Pancreas (tissue), 10 donors: ENCODE data around the gene SPATA24. TPM values are rescaled to one million over a fixed set of nuclear protein-coding genes. Genes with fewer than 3 reads are reported as not detected.
A peak's percentile ranks its signal among the peaks of the same experiment; 100 is the strongest.

Experiments used
- ATAC-seq, 4 donors: fragments of 200-7000 bp; cut with Tn5 transposase; one replicate each; pipeline versions ENCODE4 v1.8.0 to v1.9.1; 2020; ENCODE audit warnings: mild to moderate bottlenecking in 4 of 4, moderate library complexity in 4 of 4
- DNase-seq, 6 donors: peaks; one replicate each; pipeline ENCODE4 v3.0.0-alpha.2; 2020
- FAIRE-seq: peaks from 2 replicates; lab custom pipeline; 2012; peaks lifted over from hg19 to GRCh38; lab: Jason Lieb, UNC
- H3K27ac ChIP-seq, 4 donors: fragments of 200-600 bp; sonication (generic); 1 replicate in 3 of 4; 2 replicates in 1 of 4; pipeline versions ENCODE4 v1.5.0 to v1.8.0; 2020
- H3K27me3 ChIP-seq, 4 donors: fragments of 200-600 bp; one replicate each; pipeline ENCODE4 v1.8.0; 2021
- H3K36me3 ChIP-seq, 3 donors: fragments of 200-600 bp; sonication (generic) in 1 of 3; one replicate each; pipeline versions ENCODE4 v1.5.0 to v1.8.0; 2020 to 2021
- H3K4me1 ChIP-seq, 3 donors: fragments of 200-600 bp; one replicate each; pipeline ENCODE4 v1.8.0; 2021
- H3K4me3 ChIP-seq, 4 donors: fragments of 200-600 bp; sonication (generic) in 2 of 4; one replicate each; pipeline versions ENCODE4 v1.5.0 to v1.8.0; 2020 to 2021
- H3K9me3 ChIP-seq, 4 donors: fragments of 200-600 bp; one replicate each; pipeline ENCODE4 v1.8.0; 2021
- CTCF ChIP-seq, 4 donors: fragments of 200-600 bp; sonication (generic) in 3 of 4; IDR thresholded peaks; one replicate each; pipeline versions ENCODE4 v1.5.0 to v1.8.0; 2021; ENCODE audit warnings: antibody characterized with exemption in 4 of 4
- WGBS, 2 donors: extraction: QIAGEN DNeasy Blood & Tissue Kit; methylation state at CpG; one replicate each; pipeline ENCODE4 v1.1.7; 2013; 5-methylcytosine and 5-hydroxymethylcytosine counted together
- intact Hi-C, 3 donors: fragments of 100-400 bp; cut with DNase I; formaldehyde crosslinking; loops; one replicate each; pipeline versions ENCODE4 v1.11.1 to v1.14.2; 2022
- polyA plus RNA-seq, 2 donors: library from polyadenylated mRNA; stranded (reverse); fragments of 200-250 nt; gene quantifications; one replicate each; pipeline ENCODE4 v1.2.3, GENCODE V29; 2013
- total RNA-seq, 6 donors: library from RNA; stranded (reverse); fragmentation: NEBNext Ultra II Directional in 4 of 6; extraction: Animal tissue kit (Norgen Biotek cat#: 25700) in 4 of 6; gene quantifications; one replicate each; pipeline versions ENCODE4 v1.2.1 to v1.2.4, GENCODE V29; 2021 to 2023
- donor health status: healthy with polysubstance abuse.
- donor health status: DM: no; HTN: no; CAD: no; lungs with moderate emphysema.
- donor health status: DM: no; HTN: no; CAD: no.
- donor health status: control.
- donor health status: control.
- donor health status: Bipolar disorder and iron deficiency.
- donor health status: DM: yes; HTN: yes; CAD: no.
- donor health status: DM: no; HTN: no; CAD: no.
- donor health status: DM: no; HTN: no; CAD: no.
- donor health status: DM: yes; HTN: yes; CAD: no.

SPATA24 gene
- total and polyA plus RNA-seq, 8 donors: 1.8 to 9.8 (median 3.3) TPM

GRCh38 chr5:139382807-139383206, 21.1 kb downstream of the SPATA24 start:
- no peaks in the 10 kb centered on the region for H3K27me3 ChIP-seq
- no peak overlapping the region for H3K4me3 ChIP-seq
- H3K9me3 ChIP-seq: no peaks in the 10 kb centered on the region
- intact Hi-C loops: no loop called here
- DNase-seq (peak in 1 of 6 donors; percentile 20), ATAC-seq (no peak), FAIRE-seq (no peak)
- H3K4me1 ChIP-seq: peaks cover 0 to 14% (median 2%) of the 10 kb centered on the region in 3 donors
- TF ChIP-seq CTCF (IDR thresholded peaks at IDR 0.05): no peak
- 48 to 52% methylated on average over 3 of the region's 3 CpGs for WGBS, 2 donors
- H3K36me3 ChIP-seq: no peaks in the 10 kb centered on the region
- peak overlapping the region in 2 of 4 donors; percentile 22 to 36 for H3K27ac ChIP-seq

- no peak for ATAC-seq
- no peak for TF ChIP-seq CTCF (IDR thresholded peaks at IDR 0.05)
- Histone ChIP-seq H3K27ac (peak overlapping the region in 1 of 4 donors; percentile 36), H3K27me3 (no peaks in the 10 kb centered on the region), H3K4me3 (no peak overlapping the region), H3K4me1 (peaks cover 0 to 14% (median 2%) of the 10 kb centered on the region in 3 donors), H3K36me3 (no peaks in the 10 kb centered on the region), H3K9me3 (no peaks in the 10 kb centered on the region)
- intact Hi-C loops: no loop called here
- WGBS, 2 donors: 82 to 87% methylated on average over 26 to 28 of the region's 28 CpGs
- no peak for FAIRE-seq
- DNase-seq: peak in 1 of 6 donors; percentile 58
These were observed 21.8 kb downstream of the SPATA24 start for GRCh38 chr5:139381837-139382761.

- H3K4me3 ChIP-seq: no peak overlapping the region
- no peak for ATAC-seq
- peak in 1 of 6 donors; percentile 49 for DNase-seq
- no peaks in the 10 kb centered on the region for H3K36me3 ChIP-seq
- 80 to 85% methylated on average over 15 of the region's 15 CpGs for WGBS, 2 donors
- no peak for FAIRE-seq
- H3K27me3 ChIP-seq: no peaks in the 10 kb centered on the region
- no peak for TF ChIP-seq CTCF (IDR thresholded peaks at IDR 0.05)
- peaks cover 0 to 14% (median 2%) of the 10 kb centered on the region in 3 donors for H3K4me1 ChIP-seq
- intact Hi-C loops: no loop called here
- H3K9me3 ChIP-seq: no peaks in the 10 kb centered on the region
- H3K27ac ChIP-seq: no peak overlapping the region
These were observed 24.1 kb downstream of the SPATA24 start for GRCh38 chr5:139379626-139380449.

GRCh38 chr5:139378941-139379361, 24.9 kb downstream of the SPATA24 start:
- Histone ChIP-seq H3K27me3 (no peaks in the 10 kb centered on the region), H3K9me3 (no peaks in the 10 kb centered on the region), H3K4me3 (no peak overlapping the region), H3K27ac (no peak overlapping the region), H3K36me3 (no peaks in the 10 kb centered on the region), H3K4me1 (peaks cover 0 to 7% (median 0%) of the 10 kb centered on the region in 3 donors)
- ATAC-seq: no peak
- no peak for FAIRE-seq
- 78 to 84% methylated on average over 13 of the region's 13 CpGs for WGBS, 2 donors
- TF ChIP-seq CTCF (IDR thresholded peaks at IDR 0.05): no peak
- DNase-seq: peak in 1 of 6 donors; percentile 42
- intact Hi-C loops: no loop called here
